Peyer's patch (tissue), 4 donors: ENCODE measurements around the gene NFS1.

ENCODE experiments used
- POLR2A ChIP-seq, 2 donors: fragments of 450-650 bp; IDR thresholded peaks; one replicate each; pipeline ENCODE4 v1.5.1; 2017; ENCODE audit warnings: antibody characterized with exemption in 2 of 2, mild to moderate bottlenecking in 2 of 2, moderate library complexity in 2 of 2
- TF ChIP-seq, protein P1 (sequence below), 6 experiments: fragments of 450-650 bp in 4 of 6; fragments of 200-600 bp in 2 of 6; sonication (generic) in 1 of 6; IDR thresholded peaks; one replicate each; pipeline ENCODE4 v1.5.1; 2017 to 2019; ENCODE audit warnings: antibody characterized with exemption in 6 of 6, mild to moderate bottlenecking in 3 of 6, moderate library complexity in 1 of 6

DNA sequence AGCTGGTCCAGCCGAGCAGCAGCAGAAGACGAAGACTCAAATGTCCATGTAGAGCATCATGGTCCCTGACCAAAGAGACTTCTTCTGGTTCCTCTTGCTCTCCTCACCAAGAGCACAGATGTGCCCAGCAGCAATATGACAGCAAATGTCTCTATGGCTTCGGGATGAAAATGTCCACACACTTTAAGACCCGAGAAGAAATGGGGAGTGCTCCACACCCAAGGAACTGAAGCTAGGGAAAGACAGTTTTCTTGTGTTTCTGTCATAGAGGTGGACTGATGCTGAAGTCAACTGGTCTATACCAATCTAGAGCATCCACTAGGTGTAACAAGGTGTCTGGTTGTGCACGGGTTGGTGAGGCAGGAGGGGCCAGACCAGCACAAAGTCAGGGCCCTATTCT lies 29.9 kb downstream of the NFS1 start:
- TF ChIP-seq, protein P1, sequence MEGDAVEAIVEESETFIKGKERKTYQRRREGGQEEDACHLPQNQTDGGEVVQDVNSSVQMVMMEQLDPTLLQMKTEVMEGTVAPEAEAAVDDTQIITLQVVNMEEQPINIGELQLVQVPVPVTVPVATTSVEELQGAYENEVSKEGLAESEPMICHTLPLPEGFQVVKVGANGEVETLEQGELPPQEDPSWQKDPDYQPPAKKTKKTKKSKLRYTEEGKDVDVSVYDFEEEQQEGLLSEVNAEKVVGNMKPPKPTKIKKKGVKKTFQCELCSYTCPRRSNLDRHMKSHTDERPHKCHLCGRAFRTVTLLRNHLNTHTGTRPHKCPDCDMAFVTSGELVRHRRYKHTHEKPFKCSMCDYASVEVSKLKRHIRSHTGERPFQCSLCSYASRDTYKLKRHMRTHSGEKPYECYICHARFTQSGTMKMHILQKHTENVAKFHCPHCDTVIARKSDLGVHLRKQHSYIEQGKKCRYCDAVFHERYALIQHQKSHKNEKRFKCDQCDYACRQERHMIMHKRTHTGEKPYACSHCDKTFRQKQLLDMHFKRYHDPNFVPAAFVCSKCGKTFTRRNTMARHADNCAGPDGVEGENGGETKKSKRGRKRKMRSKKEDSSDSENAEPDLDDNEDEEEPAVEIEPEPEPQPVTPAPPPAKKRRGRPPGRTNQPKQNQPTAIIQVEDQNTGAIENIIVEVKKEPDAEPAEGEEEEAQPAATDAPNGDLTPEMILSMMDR (IDR thresholded peaks at IDR 0.05): no peak
- TF ChIP-seq POLR2A (IDR thresholded peaks at IDR 0.05): no peak
